CD14-positive monocyte (primary cell): ENCODE measurements around the gene OPALIN. TPM values are rescaled to one million over a fixed set of nuclear protein-coding genes. Genes with fewer than 3 reads are reported as not detected.
"Not testable (repeated sequence)": the region's sequence is repeated elsewhere in the genome, so short reads cannot be mapped to it uniquely, and the experiment has no call there.

Experiments used
- DNase-seq, 3 donors: peaks; one replicate each; pipeline ENCODE4 v3.0.0-alpha.2; 2011 to 2022
- H2AFZ ChIP-seq: 2 replicates; pipeline ENCODE4 v1.6.0; 2012; ENCODE audit warnings: mild to moderate bottlenecking, low read depth, low read length, inconsistent platforms; ENCODE audit not compliant: insufficient read depth, poor library complexity, severe bottlenecking
- H3K27ac ChIP-seq, 2 donors: 1 replicate in 1 of 2; 2 replicates in 1 of 2; pipeline ENCODE4 v1.5.1; 2012 to 2013; ENCODE audit warnings: low read length in 2 of 2, control low read depth in 1 of 2, inconsistent platforms in 1 of 2, low read depth in 1 of 2, mild to moderate bottlenecking in 1 of 2
- H3K27me3 ChIP-seq, 2 donors: one replicate each; pipeline versions ENCODE4 v1.6.0 to v1.6.1; 2011 to 2013; ENCODE audit warnings: low read length in 2 of 2; ENCODE audit not compliant: control insufficient read depth in 2 of 2, insufficient read depth in 2 of 2
- H3K36me3 ChIP-seq, 2 donors: replicated peaks in 1 of 2; 1 replicate in 1 of 2; 2 replicates in 1 of 2; pipeline versions ENCODE4 v1.5.1 to v1.6.1; 2012 to 2013; ENCODE audit warnings: low read length in 2 of 2, control low read depth in 1 of 2, inconsistent platforms in 1 of 2, mild to moderate bottlenecking in 1 of 2; ENCODE audit not compliant: insufficient read depth in 2 of 2, control insufficient read depth in 1 of 2
- H3K4me1 ChIP-seq, 2 donors: 1 replicate in 1 of 2; 2 replicates in 1 of 2; pipeline versions ENCODE4 v1.5.1 to v1.6.1; 2012 to 2013; ENCODE audit warnings: low read length in 2 of 2, control low read depth in 1 of 2, inconsistent platforms in 1 of 2, mild to moderate bottlenecking in 1 of 2, moderate library complexity in 1 of 2; ENCODE audit not compliant: insufficient read depth in 2 of 2, control insufficient read depth in 1 of 2
- H3K4me2 ChIP-seq: replicated peaks from 2 replicates; pipeline ENCODE3; 2012; ENCODE audit warnings: low read length, moderate library complexity, mild to moderate bottlenecking; ENCODE audit not compliant: poor library complexity, severe bottlenecking; ENCODE audit errors: extremely low read depth
- H3K4me3 ChIP-seq, 3 experiments: fragments of 200-600 bp in 1 of 3; sonication (generic) in 1 of 3; replicated peaks in 1 of 3; 1 replicate in 2 of 3; 2 replicates in 1 of 3; pipeline ENCODE4 v1.5.1; 2011 to 2013; ENCODE audit warnings: low read length in 3 of 3, mild to moderate bottlenecking in 3 of 3, control low read depth in 2 of 3, low read depth in 2 of 3, inconsistent platforms in 1 of 3, moderate library complexity in 1 of 3
- H3K79me2 ChIP-seq: 2 replicates; pipeline ENCODE4 v1.6.0; 2012; ENCODE audit warnings: mild to moderate bottlenecking, control low read depth, inconsistent platforms, low read length, moderate library complexity; ENCODE audit not compliant: insufficient read depth
- H3K9ac ChIP-seq: 2 replicates; pipeline ENCODE4 v1.6.0; 2017; ENCODE audit warnings: low read length, mild to moderate bottlenecking; ENCODE audit not compliant: insufficient read depth, poor library complexity, severe bottlenecking
- H3K9me3 ChIP-seq, 2 donors: replicated peaks in 1 of 2; 1 replicate in 1 of 2; 2 replicates in 1 of 2; pipeline versions ENCODE4 v1.5.1 to v1.6.1; 2012 to 2013; ENCODE audit warnings: low read length in 2 of 2, control low read depth in 1 of 2; ENCODE audit not compliant: control insufficient read depth in 1 of 2, insufficient read depth in 1 of 2
- H4K20me1 ChIP-seq: 2 replicates; pipeline ENCODE4 v1.6.0; 2012; ENCODE audit warnings: mild to moderate bottlenecking, low read length, control low read depth, moderate library complexity; ENCODE audit not compliant: insufficient read depth
- H3K27ac Mint-ChIP-seq, 7 donors: one replicate each; pipeline ENCODE4 v1.8.0; 2020; ENCODE audit warnings: mild to moderate bottlenecking in 7 of 7, mixed read lengths in 7 of 7, moderate library complexity in 6 of 7, inconsistent platforms in 2 of 7
- H3K27me3 Mint-ChIP-seq, 3 donors: one replicate each; pipeline ENCODE4 v1.8.0; 2021 to 2022; ENCODE audit warnings: low read depth in 3 of 3, mild to moderate bottlenecking in 3 of 3, mixed read lengths in 3 of 3, moderate library complexity in 3 of 3, inconsistent platforms in 1 of 3
- H3K36me3 Mint-ChIP-seq, 2 donors: one replicate each; pipeline ENCODE4 v1.8.0; 2020; ENCODE audit warnings: mixed read lengths in 2 of 2, inconsistent platforms in 1 of 2, mild to moderate bottlenecking in 1 of 2
- H3K4me1 Mint-ChIP-seq: one replicate; pipeline ENCODE4 v1.8.0; 2020; ENCODE audit warnings: mild to moderate bottlenecking, mixed read lengths
- H3K4me3 Mint-ChIP-seq, 2 donors: one replicate each; pipeline ENCODE4 v1.8.0; 2020; ENCODE audit warnings: mild to moderate bottlenecking in 2 of 2, mixed read lengths in 2 of 2, moderate library complexity in 1 of 2
- H3K9me3 Mint-ChIP-seq, 7 donors: one replicate each; pipeline ENCODE4 v1.8.0; 2020 to 2022; ENCODE audit warnings: mixed read lengths in 7 of 7, mild to moderate bottlenecking in 6 of 7, moderate library complexity in 6 of 7, inconsistent platforms in 2 of 7
- CTCF ChIP-seq: fragments of 200-600 bp; IDR thresholded peaks from one replicate; pipeline ENCODE4 v1.8.0; 2022; ENCODE audit warnings: antibody characterized with exemption, mild to moderate bottlenecking
- WGBS: methylation state at CpG from one replicate; pipeline ENCODE4 v1.1.5; 2013; ENCODE audit warnings: missing lambda C conversion rate; ENCODE audit not compliant: insufficient coverage; 5-methylcytosine and 5-hydroxymethylcytosine counted together
- intact Hi-C, 2 donors: fragments of 100-400 bp; cut with micrococcal nuclease; formaldehyde crosslinking; loops; one replicate each; pipeline versions ENCODE4 v1.15.0 to v1.15.1; 2023
- polyA plus RNA-seq, 3 donors: library from polyadenylated mRNA; depleted of rRNA in 1 of 3; unstranded in 2 of 3; stranded (reverse) in 1 of 3; fragments of 300-500 nt in 2 of 3; fragments of >200 nt in 1 of 3; fragmentation: Illumina TruSeq in 2 of 3; gene quantifications; 1 replicate in 2 of 3; 2 replicates in 1 of 3; pipeline ENCODE4 v1.2.3, GENCODE V29; 2012 to 2021

The OPALIN gene
- polyA plus RNA-seq, 3 donors = not detected

GRCh38 chr10:96309628-96310320 is 49.0 kb downstream of the OPALIN start:
- TF ChIP-seq CTCF = no peak
- H3K79me2 ChIP-seq = no peaks in the 10 kb centered on the region
- intact Hi-C loops = no loop called here
- no peaks in the 10 kb centered on the region for H3K36me3 Mint-ChIP-seq
- no peak overlapping the region for H3K27ac Mint-ChIP-seq
- no peak overlapping the region for H2AFZ ChIP-seq
- H3K36me3 ChIP-seq = no peaks in the 10 kb centered on the region
- H3K4me1 Mint-ChIP-seq = peaks cover 35% of the 10 kb centered on the region
- H4K20me1 ChIP-seq = no peaks in the 10 kb centered on the region
- no peak overlapping the region for H3K9ac ChIP-seq
- H3K4me1 ChIP-seq = peaks cover 17 to 19% of the 10 kb centered on the region in 2 donors
- no CpG with 5 or more reads among the region's 3 CpGs for WGBS
- H3K4me3 Mint-ChIP-seq = no peak overlapping the region
- no peaks in the 10 kb centered on the region for H3K9me3 ChIP-seq
- no peaks in the 10 kb centered on the region for H3K9me3 Mint-ChIP-seq
- peaks cover 0 to 1% (median 0%) of the 10 kb centered on the region in 3 donors for H3K27me3 Mint-ChIP-seq
- no peak overlapping the region for H3K4me3 ChIP-seq
- H3K27me3 ChIP-seq = no peaks in the 10 kb centered on the region
- DNase-seq = no peak
- no peak overlapping the region for H3K27ac ChIP-seq
- no peak overlapping the region for H3K4me2 ChIP-seq

- not testable (repeated sequence) for H3K27ac Mint-ChIP-seq, H3K36me3 Mint-ChIP-seq, H3K9me3 Mint-ChIP-seq
These were observed 49.9 kb downstream of the OPALIN start for GRCh38 chr10:96308854-96309253.

More at GRCh38 chr10:96308854-96309253, 49.9 kb downstream of the OPALIN start:
- H3K9ac ChIP-seq, DNase-seq, intact Hi-C loops, H2AFZ ChIP-seq, H3K27me3 Mint-ChIP-seq, H3K4me3 ChIP-seq, H3K4me2 ChIP-seq, H4K20me1 ChIP-seq, H3K27me3 ChIP-seq, H3K9me3 ChIP-seq, H3K79me2 ChIP-seq, H3K27ac ChIP-seq, H3K4me3 Mint-ChIP-seq, H3K36me3 ChIP-seq: not testable (repeated sequence)
- peaks cover 35% of the 10 kb centered on the region for H3K4me1 Mint-ChIP-seq
- 73% methylated on average over 3 of the region's 4 CpGs for WGBS
- peaks cover 17 to 19% of the 10 kb centered on the region in 2 donors for H3K4me1 ChIP-seq
